IPS DF 4.7 (cell line): ENCODE data around the gene DEFB132.
A peak's percentile ranks its signal among the peaks of the same experiment; 100 is the strongest.

Experiments used
- DNase-seq: peaks from one replicate; pipeline ENCODE4 v3.0.0-alpha.2; 2013; ENCODE audit warnings: low spot score; ENCODE audit errors: extremely low read depth

The DEFB132 gene

GRCh38 chr20:263701-264100 is 6.2 kb downstream of the DEFB132 start:
- no peak for DNase-seq

GRCh38 chr20:266596-267562 is 9.4 kb downstream of the DEFB132 start:
- DNase-seq: peak; percentile 86

- DNase-seq: no peak
Observed at GRCh38 chr20:270517-270916, 13.0 kb downstream of the DEFB132 start.

- DNase-seq: no peak
Observed at GRCh38 chr20:271069-271468, 13.5 kb downstream of the DEFB132 start.

- DNase-seq: no peak
Observed at GRCh38 chr20:271528-271927, 14.0 kb downstream of the DEFB132 start.

GRCh38 chr20:272718-273117 is 15.2 kb downstream of the DEFB132 start:
- DNase-seq: no peak

GRCh38 chr20:273884-274283 is 16.4 kb downstream of the DEFB132 start:
- no peak for DNase-seq

- DNase-seq: no peak
Observed at GRCh38 chr20:275791-276190, 18.3 kb downstream of the DEFB132 start.

- DNase-seq: no peak
Observed at GRCh38 chr20:276620-277495, 19.3 kb downstream of the DEFB132 start.

- no peak for DNase-seq
Observed at GRCh38 chr20:277496-277781, 19.9 kb downstream of the DEFB132 start.

- DNase-seq: no peak
Observed at GRCh38 chr20:278181-278580, 20.7 kb downstream of the DEFB132 start.

GRCh38 chr20:278607-279571 is 21.4 kb downstream of the DEFB132 start:
- no peak for DNase-seq

- no peak for DNase-seq
Observed at GRCh38 chr20:284172-284571, 26.6 kb downstream of the DEFB132 start.

GRCh38 chr20:286508-286907 is 29.0 kb downstream of the DEFB132 start:
- DNase-seq: no peak

GRCh38 chr20:288956-289692 is 31.6 kb downstream of the DEFB132 start:
- DNase-seq: no peak

- no peak for DNase-seq
Observed at GRCh38 chr20:289693-290083, 32.2 kb downstream of the DEFB132 start.

GRCh38 chr20:290084-290831 is 32.7 kb downstream of the DEFB132 start, which contains the start of gene C20orf96:
TSS of gene C20orf96 (minus strand) at chr20:290750. CDS start at chr20:290610, 140 bp downstream.
- no peak for DNase-seq

GRCh38 chr20:294602-295001 is 37.1 kb downstream of the DEFB132 start:
- no peak for DNase-seq

GRCh38 chr20:295804-296203 is 38.3 kb downstream of the DEFB132 start:
- no peak for DNase-seq
